Parathyroid adenoma (tissue), 2 donors: ENCODE results near the gene BLOC1S6.

Source experiments
- H2AFZ ChIP-seq: fragments of 300-600 bp; sonication (generic); one replicate; pipeline ENCODE4 v1.7.0; 2017; ENCODE audit warnings: antibody characterized with exemption, mild to moderate bottlenecking
- H3K27ac ChIP-seq: fragments of 300-600 bp; sonication (generic); one replicate; pipeline ENCODE4 v1.7.0; 2017
- H3K27me3 ChIP-seq: fragments of 300-600 bp; sonication (generic); one replicate; pipeline ENCODE4 v1.7.0; 2017; ENCODE audit warnings: low read length; ENCODE audit not compliant: control insufficient read depth, insufficient read depth
- H3K36me3 ChIP-seq: fragments of 300-600 bp; sonication (generic); one replicate; pipeline ENCODE4 v1.7.0; 2017; ENCODE audit warnings: low read length; ENCODE audit not compliant: control insufficient read depth, insufficient read depth
- H3K4me1 ChIP-seq: fragments of 300-600 bp; sonication (generic); one replicate; pipeline ENCODE4 v1.7.0; 2017; ENCODE audit warnings: control low read depth
- H3K4me2 ChIP-seq: fragments of 300-600 bp; sonication (generic); one replicate; pipeline ENCODE4 v1.7.0; 2017; ENCODE audit warnings: low read length
- H3K4me3 ChIP-seq: fragments of 300-600 bp; sonication (generic); one replicate; pipeline ENCODE4 v1.7.0; 2017; ENCODE audit warnings: low read depth, low read length
- H3K79me2 ChIP-seq: fragments of 300-600 bp; sonication (generic); one replicate; pipeline ENCODE4 v1.7.0; 2017; ENCODE audit warnings: control low read depth
- H3K9ac ChIP-seq: fragments of 300-600 bp; sonication (generic); one replicate; pipeline ENCODE4 v1.7.0; 2017; ENCODE audit warnings: mild to moderate bottlenecking
- H3K9me3 ChIP-seq: fragments of 300-600 bp; sonication (generic); one replicate; pipeline ENCODE4 v1.7.0; 2017; ENCODE audit warnings: low read length; ENCODE audit not compliant: control insufficient read depth
- TF ChIP-seq, protein P1 (sequence below): fragments of 300-600 bp; sonication (generic); IDR thresholded peaks from one replicate; pipeline ENCODE4 v1.7.0; 2017; ENCODE audit warnings: antibody characterized with exemption, mild to moderate bottlenecking
- donor health status: primary hyperparathyroidism.

Gene BLOC1S6, protein sequence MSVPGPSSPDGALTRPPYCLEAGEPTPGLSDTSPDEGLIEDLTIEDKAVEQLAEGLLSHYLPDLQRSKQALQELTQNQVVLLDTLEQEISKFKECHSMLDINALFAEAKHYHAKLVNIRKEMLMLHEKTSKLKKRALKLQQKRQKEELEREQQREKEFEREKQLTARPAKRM

DNA sequence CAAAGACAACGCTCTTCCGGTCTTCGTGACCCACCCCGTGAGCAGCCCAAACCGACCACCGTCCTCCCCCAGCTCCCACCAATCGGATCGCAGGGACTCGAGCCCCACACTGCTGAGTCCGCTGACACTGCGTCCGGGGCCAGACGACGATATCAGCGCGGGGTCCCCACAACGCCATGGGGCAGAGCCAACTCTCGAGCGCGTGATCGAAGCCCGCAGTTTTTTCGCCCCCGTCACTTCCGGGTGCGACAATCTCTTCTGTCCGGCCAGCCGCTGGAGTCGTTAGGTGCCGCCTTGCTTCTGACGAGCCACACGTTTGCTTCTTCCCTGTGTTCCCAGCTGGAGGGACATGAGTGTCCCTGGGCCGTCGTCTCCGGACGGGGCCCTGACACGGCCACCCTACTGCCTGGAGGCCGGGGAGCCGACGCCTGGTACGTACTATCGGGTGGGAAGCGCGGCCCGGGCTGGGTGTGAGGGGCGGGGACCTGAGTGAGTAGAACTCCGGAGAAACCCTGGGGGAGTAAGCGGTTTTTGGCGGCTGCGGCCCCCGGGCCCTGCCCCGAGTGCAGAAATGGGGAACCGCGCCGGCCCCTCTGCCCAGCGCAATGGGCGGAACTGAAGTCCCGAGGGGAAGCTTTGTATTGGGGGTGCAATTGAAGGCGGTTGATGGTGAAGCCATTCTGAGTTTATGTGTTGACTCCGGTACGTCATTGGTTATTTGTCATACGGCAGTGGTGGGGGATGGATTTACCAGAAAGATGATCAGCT lies at the start of gene BLOC1S6:
BLOC1S6 (plus strand) TSS at position 285 of the 768 bp plus-strand sequence; CDS start at position 350, 65 bp downstream.
- peak within 1 kb of the TSS; percentile 76 for H3K4me2 ChIP-seq

DNA sequence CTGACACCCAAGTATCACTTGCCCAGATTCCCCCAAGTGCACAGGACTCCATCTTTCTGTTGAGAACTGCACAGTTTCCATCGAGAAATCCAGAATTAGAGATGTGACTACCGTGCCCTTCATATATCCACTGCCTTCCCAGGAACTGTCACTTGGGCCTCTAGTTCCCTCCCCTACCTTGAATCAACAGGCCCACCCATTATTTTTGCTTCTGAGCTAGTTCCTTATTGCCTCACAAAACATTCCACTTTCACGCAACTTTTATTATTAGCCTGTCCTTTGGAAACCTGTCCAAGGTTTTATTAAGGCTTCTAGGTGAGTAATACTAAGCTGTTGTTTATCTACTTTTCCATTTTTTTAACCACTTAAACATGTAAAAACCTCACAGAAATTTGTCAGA lies 47.5 kb upstream of the BLOC1S6 start:
- H2AFZ ChIP-seq = no peak overlapping the region
- no peak overlapping the region for H3K27ac ChIP-seq
- H3K9me3 ChIP-seq = no peaks in the 10 kb centered on the region
- H3K79me2 ChIP-seq = no peaks in the 10 kb centered on the region
- H3K9ac ChIP-seq = no peak overlapping the region
- TF ChIP-seq, protein P1, sequence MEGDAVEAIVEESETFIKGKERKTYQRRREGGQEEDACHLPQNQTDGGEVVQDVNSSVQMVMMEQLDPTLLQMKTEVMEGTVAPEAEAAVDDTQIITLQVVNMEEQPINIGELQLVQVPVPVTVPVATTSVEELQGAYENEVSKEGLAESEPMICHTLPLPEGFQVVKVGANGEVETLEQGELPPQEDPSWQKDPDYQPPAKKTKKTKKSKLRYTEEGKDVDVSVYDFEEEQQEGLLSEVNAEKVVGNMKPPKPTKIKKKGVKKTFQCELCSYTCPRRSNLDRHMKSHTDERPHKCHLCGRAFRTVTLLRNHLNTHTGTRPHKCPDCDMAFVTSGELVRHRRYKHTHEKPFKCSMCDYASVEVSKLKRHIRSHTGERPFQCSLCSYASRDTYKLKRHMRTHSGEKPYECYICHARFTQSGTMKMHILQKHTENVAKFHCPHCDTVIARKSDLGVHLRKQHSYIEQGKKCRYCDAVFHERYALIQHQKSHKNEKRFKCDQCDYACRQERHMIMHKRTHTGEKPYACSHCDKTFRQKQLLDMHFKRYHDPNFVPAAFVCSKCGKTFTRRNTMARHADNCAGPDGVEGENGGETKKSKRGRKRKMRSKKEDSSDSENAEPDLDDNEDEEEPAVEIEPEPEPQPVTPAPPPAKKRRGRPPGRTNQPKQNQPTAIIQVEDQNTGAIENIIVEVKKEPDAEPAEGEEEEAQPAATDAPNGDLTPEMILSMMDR = no peak
- H3K4me1 ChIP-seq = no peaks in the 10 kb centered on the region
- H3K4me3 ChIP-seq = no peak overlapping the region
- no peaks in the 10 kb centered on the region for H3K36me3 ChIP-seq
- H3K27me3 ChIP-seq = no peaks in the 10 kb centered on the region
- H3K4me2 ChIP-seq = no peak overlapping the region

More for the DNA sequence above, at the start of gene BLOC1S6:
- TF ChIP-seq, protein P1 = no peak
- Histone ChIP-seq H3K27ac (peak within 1 kb of the TSS; percentile 99), H3K4me1 (peaks cover 5% of the 10 kb centered on the region), H3K79me2 (peaks cover 12% of the 10 kb centered on the region), H3K27me3 (no peaks in the 10 kb centered on the region), H3K9ac (peak within 1 kb of the TSS; percentile 96), H2AFZ (peak within 1 kb of the TSS; percentile 95), H3K9me3 (no peaks in the 10 kb centered on the region), H3K36me3 (no peaks in the 10 kb centered on the region), H3K4me3 (peak within 1 kb of the TSS; percentile 95)

DNA sequence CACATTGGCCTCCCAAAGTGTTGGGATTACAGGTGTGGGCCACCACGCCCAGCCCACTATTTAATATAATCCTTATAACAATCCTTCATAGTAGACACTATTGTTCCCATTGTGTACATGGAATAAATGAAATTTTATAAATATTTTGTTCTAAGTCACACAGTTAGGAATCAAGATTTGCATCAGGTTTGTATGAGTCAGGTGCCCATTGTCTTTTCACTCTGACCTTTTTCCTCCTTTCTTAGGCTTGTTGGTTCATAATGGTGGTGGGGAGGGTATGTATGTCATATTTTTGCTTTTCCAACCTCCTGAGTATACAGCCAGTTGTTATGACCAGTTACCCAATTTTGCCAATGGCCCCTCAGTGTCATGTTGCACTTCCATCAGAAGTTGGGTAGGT lies 46.6 kb upstream of the BLOC1S6 start:
- no peaks in the 10 kb centered on the region for H3K9me3 ChIP-seq
- H3K36me3 ChIP-seq = no peaks in the 10 kb centered on the region
- no peak overlapping the region for H3K9ac ChIP-seq
- no peaks in the 10 kb centered on the region for H3K79me2 ChIP-seq
- H3K27ac ChIP-seq = no peak overlapping the region
- TF ChIP-seq, protein P1 = no peak
- H3K4me3 ChIP-seq = no peak overlapping the region
- H3K4me1 ChIP-seq = no peaks in the 10 kb centered on the region
- no peaks in the 10 kb centered on the region for H3K27me3 ChIP-seq
- no peak overlapping the region for H2AFZ ChIP-seq
- no peak overlapping the region for H3K4me2 ChIP-seq

DNA sequence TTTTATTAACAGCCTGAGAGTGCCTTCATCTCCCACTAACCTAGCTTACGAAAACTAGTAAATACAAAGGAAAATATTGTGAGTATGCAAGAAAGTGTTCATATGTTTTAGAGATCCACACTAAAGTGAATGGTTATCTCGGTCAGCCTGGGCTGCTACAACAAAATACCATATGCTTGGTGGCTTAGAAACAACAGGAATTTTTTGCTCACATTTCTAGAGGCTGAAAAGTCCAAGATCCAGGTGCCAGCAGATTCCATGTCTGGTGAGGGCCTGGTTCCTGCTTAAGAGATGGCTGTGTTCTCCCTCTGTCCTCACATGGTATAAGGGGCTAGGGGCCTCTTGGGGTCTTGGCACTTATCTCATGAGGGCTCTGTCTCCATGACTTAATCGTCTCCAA lies 44.1 kb upstream of the BLOC1S6 start:
- no peak overlapping the region for H3K9ac ChIP-seq
- TF ChIP-seq, protein P1 = no peak

More for the DNA sequence above, 44.1 kb upstream of the BLOC1S6 start:
- Histone ChIP-seq H3K27me3 (no peaks in the 10 kb centered on the region), H3K4me1 (no peaks in the 10 kb centered on the region), H3K4me3 (no peak overlapping the region), H3K27ac (no peak overlapping the region), H3K4me2 (no peak overlapping the region), H2AFZ (no peak overlapping the region), H3K36me3 (no peaks in the 10 kb centered on the region), H3K79me2 (no peaks in the 10 kb centered on the region), H3K9me3 (no peaks in the 10 kb centered on the region)
